B cell (primary cell): ENCODE results near the gene ARHGAP31. TPM values are rescaled to one million over a fixed set of nuclear protein-coding genes. Genes with fewer than 3 reads are reported as not detected.

ENCODE experiments used
- ATAC-seq: fragments of 200-7000 bp; cut with Tn5 transposase; one replicate; pipeline ENCODE4 v1.10.0; 2021; ENCODE audit warnings: low read depth, mild to moderate bottlenecking, moderate number of reproducible peaks, moderate library complexity
- CTCF ChIA-PET: fragments of 350-600 bp; sonication (Branson Sonifier 250); formaldehyde crosslinking; loops from one replicate; lab custom pipeline; 2021; ENCODE audit warnings: antibody characterized with exemption, inconsistent platforms; lab: Charles Lee
- POLR2A ChIA-PET: fragments of 350-600 bp; sonication (Branson Sonifier 250); formaldehyde crosslinking; loops from one replicate; lab custom pipeline; 2021; ENCODE audit warnings: antibody characterized with exemption; lab: Charles Lee
- DNase-seq: peaks from one replicate; pipeline ENCODE4 v3.0.0; 2013
- H2AFZ ChIP-seq: 2 replicates; pipeline ENCODE4 v1.6.1; 2012; ENCODE audit warnings: mild to moderate bottlenecking, low read depth, low read length; ENCODE audit not compliant: insufficient read depth, poor library complexity, severe bottlenecking
- H3K27ac ChIP-seq, 2 donors: 1 replicate in 1 of 2; 2 replicates in 1 of 2; pipeline ENCODE4 v1.5.1; 2012 to 2013; ENCODE audit warnings: low read length in 2 of 2, mild to moderate bottlenecking in 2 of 2, moderate library complexity in 1 of 2
- H3K27me3 ChIP-seq, 4 experiments: fragments of 200-600 bp in 1 of 4; sonication (generic) in 1 of 4; replicated peaks in 1 of 4; 1 replicate in 2 of 4; 2 replicates in 2 of 4; pipeline versions ENCODE4 v1.6.1 to v1.7.0; 2013 to 2016; ENCODE audit warnings: low read length in 3 of 4, mild to moderate bottlenecking in 2 of 4, mixed read lengths in 1 of 4, moderate library complexity in 1 of 4; ENCODE audit not compliant: insufficient read depth in 4 of 4, control insufficient read depth in 3 of 4; ENCODE audit errors: control extremely low read depth in 1 of 4
- H3K36me3 ChIP-seq, 2 experiments: replicated peaks in 1 of 2; 1 replicate in 1 of 2; 2 replicates in 1 of 2; pipeline versions ENCODE4 v1.6.1 to v1.7.1; 2013; ENCODE audit warnings: low read length in 1 of 2; ENCODE audit not compliant: insufficient read depth in 2 of 2, control insufficient read depth in 1 of 2; ENCODE audit errors: control extremely low read depth in 1 of 2, extremely low read depth in 1 of 2
- H3K4me1 ChIP-seq, 2 donors: fragments of 200-600 bp in 1 of 2; sonication (generic) in 1 of 2; 1 replicate in 1 of 2; 2 replicates in 1 of 2; pipeline versions ENCODE4 v1.5.1 to v1.6.1; 2013 to 2017; ENCODE audit warnings: low read length in 2 of 2; ENCODE audit not compliant: control insufficient read depth in 2 of 2, insufficient read depth in 2 of 2
- H3K4me2 ChIP-seq: replicated peaks from 2 replicates; pipeline ENCODE3; 2012; ENCODE audit warnings: mild to moderate bottlenecking, low read depth, low read length; ENCODE audit not compliant: poor library complexity, severe bottlenecking
- H3K4me3 ChIP-seq, 5 experiments: fragments of 200-600 bp in 1 of 5; sonication (generic) in 1 of 5; 1 replicate in 3 of 5; 2 replicates in 2 of 5; pipeline versions ENCODE4 v1.5.1 to v1.7.0; 2011 to 2016; ENCODE audit warnings: low read length in 4 of 5, mild to moderate bottlenecking in 4 of 5, low read depth in 2 of 5, control low read depth in 1 of 5, moderate library complexity in 1 of 5; ENCODE audit not compliant: insufficient read depth in 1 of 5; ENCODE audit errors: control extremely low read depth in 1 of 5, extremely low read depth in 1 of 5
- H3K79me2 ChIP-seq: fragments of 200-600 bp; sonication (generic); one replicate; pipeline ENCODE4 v1.6.0; 2016; ENCODE audit warnings: low read length; ENCODE audit not compliant: control insufficient read depth, insufficient read depth
- H3K9ac ChIP-seq: fragments of 200-600 bp; sonication (generic); 2 replicates; pipeline ENCODE4 v1.6.1; 2017; ENCODE audit warnings: mild to moderate bottlenecking, low read length, moderate library complexity
- H3K9me3 ChIP-seq, 3 donors: one replicate each; pipeline versions ENCODE4 v1.6.1 to v1.7.1; 2013; ENCODE audit warnings: low read length in 2 of 3; ENCODE audit not compliant: control insufficient read depth in 2 of 3, insufficient read depth in 1 of 3; ENCODE audit errors: control extremely low read depth in 1 of 3
- H4K20me1 ChIP-seq: 2 replicates; pipeline ENCODE4 v1.6.0; 2012; ENCODE audit warnings: mild to moderate bottlenecking, low read length; ENCODE audit not compliant: insufficient read depth, control insufficient read depth, poor library complexity, severe bottlenecking
- H3K27ac Mint-ChIP-seq: one replicate; pipeline ENCODE4 v1.8.0; 2021; ENCODE audit warnings: mixed read lengths
- H3K27me3 Mint-ChIP-seq: one replicate; pipeline ENCODE4 v1.8.0; 2021; ENCODE audit warnings: mixed read lengths
- H3K4me1 Mint-ChIP-seq: one replicate; pipeline ENCODE4 v1.8.0; 2021; ENCODE audit warnings: mixed read lengths
- H3K4me3 Mint-ChIP-seq: one replicate; pipeline ENCODE4 v1.8.0; 2021; ENCODE audit warnings: mixed read lengths
- H3K9me3 Mint-ChIP-seq: one replicate; pipeline ENCODE4 v1.8.0; 2022; ENCODE audit warnings: mixed read lengths; ENCODE audit not compliant: insufficient read depth
- CTCF ChIP-seq: fragments of 200-600 bp; IDR thresholded peaks from one replicate; pipeline ENCODE4 v1.8.0; 2022; ENCODE audit warnings: antibody characterized with exemption, mild to moderate bottlenecking
- EZH2 ChIP-seq: IDR thresholded peaks from 2 replicates; pipeline ENCODE4 v1.6.1; 2012; ENCODE audit warnings: borderline replicate concordance, low read depth, mild to moderate bottlenecking, moderate library complexity, low read length; ENCODE audit not compliant: insufficient read depth, poor library complexity, severe bottlenecking
- WGBS: methylation state at CpG from one replicate; pipeline ENCODE4 v1.1.5; 2013; ENCODE audit warnings: missing lambda C conversion rate; ENCODE audit not compliant: insufficient coverage; 5-methylcytosine and 5-hydroxymethylcytosine counted together
- intact Hi-C: fragments of 100-400 bp; cut with micrococcal nuclease; formaldehyde crosslinking; loops from one replicate; pipeline ENCODE4 v1.10.0; 2022
- polyA plus RNA-seq: library from polyadenylated mRNA; depleted of rRNA; stranded (reverse); fragments of >200 nt; gene quantifications from 2 replicates; pipeline ENCODE4 v1.2.3, GENCODE V29; 2012
- total RNA-seq, 2 donors: library from RNA; stranded (reverse); fragments of 120-200 nt in 1 of 2; gene quantifications; 1 replicate in 1 of 2; 2 replicates in 1 of 2; pipeline versions ENCODE4 v1.2.3 to v1.2.4, GENCODE V29; 2013 to 2022

The ARHGAP31 gene
- total and polyA plus RNA-seq, 2 donors (not counting 1 experiment from before 2014, with no cell fraction given), result 3.5 to 7.8 TPM

GRCh38 chr3:119338754-119339153 lies 44.6 kb downstream of the ARHGAP31 start:
- Histone ChIP-seq H2AFZ (no peak overlapping the region), H3K79me2 (no peaks in the 10 kb centered on the region), H3K4me2 (no peak overlapping the region), H3K9ac (no peak overlapping the region), H3K27me3 (no peaks in the 10 kb centered on the region), H4K20me1 (no peaks in the 10 kb centered on the region), H3K27ac (no peak overlapping the region), H3K9me3 (peaks cover 0 to 6% (median 0%) of the 10 kb centered on the region in 3 donors), H3K4me1 (peaks cover 4 to 5% of the 10 kb centered on the region in 2 donors), H3K36me3 (no peaks in the 10 kb centered on the region), H3K4me3 (no peak overlapping the region)
- Mint-ChIP-seq H3K27me3 (no peaks in the 10 kb centered on the region), H3K4me3 (no peak overlapping the region), H3K27ac (no peak overlapping the region), H3K9me3 (peaks cover 2% of the 10 kb centered on the region), H3K4me1 (peaks cover 14% of the 10 kb centered on the region)
- ATAC-seq (no peak), DNase-seq (no peak)
- ChIA-PET POLR2A (no interaction called here), CTCF (interaction anchor here (1.0 to 1.6 kb wide), 3 partner anchors 8 to 65 kb away, joined by 3 to 8 read pairs (median 4); no protein-coding TSS in a partner anchor)
- intact Hi-C loops, result no loop called here
- TF ChIP-seq EZH2 (no peak), CTCF (no peak)

- H3K9ac ChIP-seq, result no peak overlapping the region
- H3K4me3 ChIP-seq, result no peak overlapping the region
- H3K9me3 Mint-ChIP-seq, result peaks cover 2% of the 10 kb centered on the region
- TF ChIP-seq CTCF, result no peak
- no peak for TF ChIP-seq EZH2
- no CpG with 5 or more reads among the region's 1 CpG for WGBS
- no peaks in the 10 kb centered on the region for H3K27me3 ChIP-seq
- peaks cover 16% of the 10 kb centered on the region for H3K4me1 Mint-ChIP-seq
- no peaks in the 10 kb centered on the region for H4K20me1 ChIP-seq
- no peak overlapping the region for H3K4me3 Mint-ChIP-seq
- CTCF ChIA-PET, result interaction anchor here (2.4 kb wide), 1 partner anchor 12 kb away, joined by 6 read pairs; no protein-coding TSS in a partner anchor
- no peaks in the 10 kb centered on the region for H3K27me3 Mint-ChIP-seq
- no peaks in the 10 kb centered on the region for H3K36me3 ChIP-seq
- peaks cover 0 to 6% (median 0%) of the 10 kb centered on the region in 3 donors for H3K9me3 ChIP-seq
- intact Hi-C loops, result no loop called here
- H3K4me1 ChIP-seq, result peaks cover 4 to 7% of the 10 kb centered on the region in 2 donors
- no peak overlapping the region for H3K4me2 ChIP-seq
- H3K79me2 ChIP-seq, result no peaks in the 10 kb centered on the region
- H2AFZ ChIP-seq, result no peak overlapping the region
- no peak overlapping the region for H3K27ac ChIP-seq
- no peak for DNase-seq
- no peak for ATAC-seq
- POLR2A ChIA-PET, result no interaction called here
- H3K27ac Mint-ChIP-seq, result no peak overlapping the region
These were observed 45.8 kb downstream of the ARHGAP31 start for GRCh38 chr3:119340014-119340413.
